Measurements from ENCODE around the gene GALNT1.

Gene GALNT1

GRCh38 chr18:35743916-35744315 is 162.4 kb downstream of the GALNT1 start:
- Histone ChIP-seq H3K36me3 (ENCODE audit: insufficient read depth, low read length) (no peaks in the 10 kb centered on the region), H3K9ac (ENCODE audit: low read length) (no peak overlapping the region)

GRCh38 chr18:35745814-35746213 is 164.3 kb downstream of the GALNT1 start:
- H3K36me3 ChIP-seq (ENCODE audit: insufficient read depth, low read length): no peaks in the 10 kb centered on the region
- H3K27me3 ChIP-seq (ENCODE audit: control insufficient read depth in 1 of 2, insufficient read depth in 2 of 2, low read length in 2 of 2): no peaks in the 10 kb centered on the region
- H3K27ac ChIP-seq (ENCODE audit: low read depth, low read length): no peak overlapping the region
- H3K9ac ChIP-seq (ENCODE audit: low read length): no peak overlapping the region
- no peak overlapping the region for H3K4me3 ChIP-seq (ENCODE audit: low read depth in 1 of 2, low read length in 2 of 2)
- H3K9me3 ChIP-seq (ENCODE audit: low read length): no peaks in the 10 kb centered on the region
- no peaks in the 10 kb centered on the region for H3K4me1 ChIP-seq (ENCODE audit: insufficient read depth, low read length)

More at GRCh38 chr18:35743916-35744315, 162.4 kb downstream of the GALNT1 start:
- Histone ChIP-seq H3K9me3 (ENCODE audit: low read length) (no peaks in the 10 kb centered on the region), H3K27me3 (ENCODE audit: control insufficient read depth in 1 of 2, insufficient read depth in 2 of 2, low read length in 2 of 2) (no peaks in the 10 kb centered on the region), H3K27ac (ENCODE audit: low read depth, low read length) (no peak overlapping the region), H3K4me1 (ENCODE audit: insufficient read depth, low read length) (no peaks in the 10 kb centered on the region), H3K4me3 (ENCODE audit: low read depth in 1 of 2, low read length in 2 of 2) (no peak overlapping the region)

DNA sequence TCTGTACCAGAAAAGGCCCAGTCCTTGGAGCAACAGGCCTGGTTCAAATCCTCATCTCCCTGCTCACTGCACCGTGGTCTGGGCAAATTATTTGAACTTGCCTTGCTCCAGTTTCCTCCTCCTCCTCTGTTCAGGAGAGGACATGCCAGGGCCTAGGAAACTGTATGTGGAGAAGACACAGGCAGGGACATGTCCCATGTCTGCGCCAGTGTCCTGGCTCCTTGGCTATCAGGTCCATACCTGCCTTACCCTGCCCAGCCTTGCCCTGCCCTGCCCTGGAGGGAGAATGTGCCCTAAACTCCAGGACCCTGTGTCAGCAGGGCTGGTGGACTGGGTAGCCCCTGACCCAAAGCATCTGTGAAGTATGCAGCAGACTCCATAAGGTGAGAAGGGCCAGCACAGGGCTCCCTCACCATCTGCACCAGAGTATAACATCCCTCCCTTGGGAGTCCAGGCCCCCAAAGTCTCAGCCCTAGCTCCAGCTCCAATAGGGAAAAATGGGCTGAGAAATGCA is 165.3 kb downstream of the GALNT1 start:
- Histone ChIP-seq H3K36me3 (ENCODE audit: insufficient read depth, low read length) (no peaks in the 10 kb centered on the region), H3K27ac (ENCODE audit: low read depth, low read length) (no peak overlapping the region), H3K4me1 (ENCODE audit: insufficient read depth, low read length) (no peaks in the 10 kb centered on the region), H3K4me3 (ENCODE audit: low read depth in 1 of 2, low read length in 2 of 2) (no peak overlapping the region), H3K27me3 (ENCODE audit: control insufficient read depth in 1 of 2, insufficient read depth in 2 of 2, low read length in 2 of 2) (no peaks in the 10 kb centered on the region), H3K9ac (ENCODE audit: low read length) (no peak overlapping the region), H3K9me3 (ENCODE audit: low read length) (no peaks in the 10 kb centered on the region)

GRCh38 chr18:35747894-35748472 is 166.4 kb downstream of the GALNT1 start:
- H3K9ac ChIP-seq (ENCODE audit: low read length): no peak overlapping the region
- H3K27ac ChIP-seq (ENCODE audit: low read depth, low read length): no peak overlapping the region
- H3K9me3 ChIP-seq (ENCODE audit: low read length): no peaks in the 10 kb centered on the region
- H3K4me1 ChIP-seq (ENCODE audit: insufficient read depth, low read length): no peaks in the 10 kb centered on the region
- no peaks in the 10 kb centered on the region for H3K27me3 ChIP-seq (ENCODE audit: control insufficient read depth in 1 of 2, insufficient read depth in 2 of 2, low read length in 2 of 2)
- H3K4me3 ChIP-seq (ENCODE audit: low read depth in 1 of 2, low read length in 2 of 2): no peak overlapping the region
- no peaks in the 10 kb centered on the region for H3K36me3 ChIP-seq (ENCODE audit: insufficient read depth, low read length)

DNA sequence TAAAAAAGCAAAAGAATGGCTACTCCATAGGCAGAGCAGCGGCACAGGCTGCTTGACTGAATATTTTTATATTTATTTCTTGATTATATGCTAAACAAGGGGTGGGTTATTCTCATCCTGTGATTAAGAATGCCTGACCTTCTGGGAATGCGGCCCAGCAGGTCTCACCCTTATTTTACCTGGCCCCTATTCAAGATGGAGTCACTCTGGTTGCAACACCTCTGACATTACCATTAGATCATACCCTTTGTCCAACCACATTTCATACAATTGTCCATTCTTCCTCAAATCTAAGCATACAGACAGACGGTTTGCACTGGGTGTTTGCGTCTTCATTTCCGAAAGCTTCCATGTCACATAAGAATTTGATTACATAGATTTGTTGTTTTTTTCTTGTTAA is 168.2 kb downstream of the GALNT1 start:
- H3K36me3 ChIP-seq (ENCODE audit: insufficient read depth, low read length): no peaks in the 10 kb centered on the region
- H3K9me3 ChIP-seq (ENCODE audit: low read length): no peaks in the 10 kb centered on the region
- no peak overlapping the region for H3K4me3 ChIP-seq (ENCODE audit: low read depth in 1 of 2, low read length in 2 of 2)
- no peaks in the 10 kb centered on the region for H3K27me3 ChIP-seq (ENCODE audit: control insufficient read depth in 1 of 2, insufficient read depth in 2 of 2, low read length in 2 of 2)
- H3K9ac ChIP-seq (ENCODE audit: low read length): no peak overlapping the region
- no peak overlapping the region for H3K27ac ChIP-seq (ENCODE audit: low read depth, low read length)
- no peaks in the 10 kb centered on the region for H3K4me1 ChIP-seq (ENCODE audit: insufficient read depth, low read length)

GRCh38 chr18:35750929-35751328 is 169.4 kb downstream of the GALNT1 start:
- Histone ChIP-seq H3K27me3 (ENCODE audit: control insufficient read depth in 1 of 2, insufficient read depth in 2 of 2, low read length in 2 of 2) (no peaks in the 10 kb centered on the region), H3K4me1 (ENCODE audit: insufficient read depth, low read length) (no peaks in the 10 kb centered on the region), H3K9me3 (ENCODE audit: low read length) (no peaks in the 10 kb centered on the region), H3K9ac (ENCODE audit: low read length) (no peak overlapping the region), H3K27ac (ENCODE audit: low read depth, low read length) (no peak overlapping the region), H3K36me3 (ENCODE audit: insufficient read depth, low read length) (no peaks in the 10 kb centered on the region), H3K4me3 (ENCODE audit: low read depth in 1 of 2, low read length in 2 of 2) (no peak overlapping the region)

GRCh38 chr18:35753306-35753910 is 171.9 kb downstream of the GALNT1 start:
- Histone ChIP-seq H3K27me3 (ENCODE audit: control insufficient read depth in 1 of 2, insufficient read depth in 2 of 2, low read length in 2 of 2) (no peaks in the 10 kb centered on the region), H3K9me3 (ENCODE audit: low read length) (no peaks in the 10 kb centered on the region), H3K36me3 (ENCODE audit: insufficient read depth, low read length) (no peaks in the 10 kb centered on the region), H3K9ac (ENCODE audit: low read length) (no peak overlapping the region), H3K4me1 (ENCODE audit: insufficient read depth, low read length) (no peaks in the 10 kb centered on the region), H3K27ac (ENCODE audit: low read depth, low read length) (no peak overlapping the region), H3K4me3 (ENCODE audit: low read depth in 1 of 2, low read length in 2 of 2) (no peak overlapping the region)

GRCh38 chr18:35754464-35754863 is 172.9 kb downstream of the GALNT1 start:
- H3K4me1 ChIP-seq (ENCODE audit: insufficient read depth, low read length): no peaks in the 10 kb centered on the region
- H3K4me3 ChIP-seq (ENCODE audit: low read depth in 1 of 2, low read length in 2 of 2): no peak overlapping the region
- H3K27ac ChIP-seq (ENCODE audit: low read depth, low read length): no peak overlapping the region
- no peaks in the 10 kb centered on the region for H3K9me3 ChIP-seq (ENCODE audit: low read length)
- no peaks in the 10 kb centered on the region for H3K36me3 ChIP-seq (ENCODE audit: insufficient read depth, low read length)
- H3K27me3 ChIP-seq (ENCODE audit: control insufficient read depth in 1 of 2, insufficient read depth in 2 of 2, low read length in 2 of 2): no peaks in the 10 kb centered on the region
- H3K9ac ChIP-seq (ENCODE audit: low read length): no peak overlapping the region

- H3K27me3 ChIP-seq (ENCODE audit: control insufficient read depth in 1 of 2, insufficient read depth in 2 of 2, low read length in 2 of 2): no peaks in the 10 kb centered on the region
- no peak overlapping the region for H3K4me3 ChIP-seq (ENCODE audit: low read depth in 1 of 2, low read length in 2 of 2)
Observed at GRCh38 chr18:35755369-35755768, 173.8 kb downstream of the GALNT1 start.

GRCh38 chr18:35756506-35757117 is 175.1 kb downstream of the GALNT1 start:
- H3K27ac ChIP-seq (ENCODE audit: low read depth, low read length): no peak overlapping the region
- H3K9ac ChIP-seq (ENCODE audit: low read length): no peak overlapping the region
- no peaks in the 10 kb centered on the region for H3K4me1 ChIP-seq (ENCODE audit: insufficient read depth, low read length)
- H3K27me3 ChIP-seq (ENCODE audit: control insufficient read depth in 1 of 2, insufficient read depth in 2 of 2, low read length in 2 of 2): no peaks in the 10 kb centered on the region
- no peaks in the 10 kb centered on the region for H3K36me3 ChIP-seq (ENCODE audit: insufficient read depth, low read length)
- no peak overlapping the region for H3K4me3 ChIP-seq (ENCODE audit: low read depth in 1 of 2, low read length in 2 of 2)
- H3K9me3 ChIP-seq (ENCODE audit: low read length): no peaks in the 10 kb centered on the region

More at GRCh38 chr18:35755369-35755768, 173.8 kb downstream of the GALNT1 start:
- Histone ChIP-seq H3K9me3 (ENCODE audit: low read length) (no peaks in the 10 kb centered on the region), H3K27ac (ENCODE audit: low read depth, low read length) (no peak overlapping the region), H3K4me1 (ENCODE audit: insufficient read depth, low read length) (no peaks in the 10 kb centered on the region), H3K9ac (ENCODE audit: low read length) (no peak overlapping the region), H3K36me3 (ENCODE audit: insufficient read depth, low read length) (no peaks in the 10 kb centered on the region)

Measured in muscle layer of colon (tissue), 2 donors.